ENCODE data around the gene KLK15. TPM values are rescaled to one million over a fixed set of nuclear protein-coding genes. Genes with fewer than 3 reads are reported as not detected.

Gene KLK15
- total RNA-seq, 4 donors from 2014 or later, result not detected

DNA sequence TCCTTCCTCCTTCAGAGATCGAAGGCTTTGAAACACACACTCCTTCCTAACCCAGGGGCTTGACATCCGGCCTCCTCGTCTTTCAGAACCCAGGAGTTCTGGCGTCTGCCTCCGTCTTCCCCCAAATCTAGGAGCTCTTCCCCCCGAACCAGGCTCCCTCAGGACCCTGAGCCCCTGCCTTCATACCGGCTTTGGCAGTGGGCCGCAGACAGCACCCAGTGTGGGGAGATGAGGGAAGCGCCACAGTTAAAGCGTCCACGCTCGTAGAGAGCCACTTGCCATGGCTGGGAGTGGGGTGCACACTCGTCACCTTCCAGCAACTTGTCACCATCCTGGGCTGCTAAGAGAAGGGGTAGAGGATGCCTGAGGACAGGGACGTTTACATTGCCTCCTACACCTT lies 5.9 kb downstream of the KLK15 start:
- H3K36me3 ChIP-seq, result no peaks in the 10 kb centered on the region
- no peak for DNase-seq (ENCODE audit: low spot score in 2 of 2)
- WGBS, 2 donors, result 73 to 81% methylated on average over 14 of the region's 14 CpGs
- H3K27me3 ChIP-seq, result peaks cover 0 to 16% of the 10 kb centered on the region in 2 donors
- TF ChIP-seq, protein P1, sequence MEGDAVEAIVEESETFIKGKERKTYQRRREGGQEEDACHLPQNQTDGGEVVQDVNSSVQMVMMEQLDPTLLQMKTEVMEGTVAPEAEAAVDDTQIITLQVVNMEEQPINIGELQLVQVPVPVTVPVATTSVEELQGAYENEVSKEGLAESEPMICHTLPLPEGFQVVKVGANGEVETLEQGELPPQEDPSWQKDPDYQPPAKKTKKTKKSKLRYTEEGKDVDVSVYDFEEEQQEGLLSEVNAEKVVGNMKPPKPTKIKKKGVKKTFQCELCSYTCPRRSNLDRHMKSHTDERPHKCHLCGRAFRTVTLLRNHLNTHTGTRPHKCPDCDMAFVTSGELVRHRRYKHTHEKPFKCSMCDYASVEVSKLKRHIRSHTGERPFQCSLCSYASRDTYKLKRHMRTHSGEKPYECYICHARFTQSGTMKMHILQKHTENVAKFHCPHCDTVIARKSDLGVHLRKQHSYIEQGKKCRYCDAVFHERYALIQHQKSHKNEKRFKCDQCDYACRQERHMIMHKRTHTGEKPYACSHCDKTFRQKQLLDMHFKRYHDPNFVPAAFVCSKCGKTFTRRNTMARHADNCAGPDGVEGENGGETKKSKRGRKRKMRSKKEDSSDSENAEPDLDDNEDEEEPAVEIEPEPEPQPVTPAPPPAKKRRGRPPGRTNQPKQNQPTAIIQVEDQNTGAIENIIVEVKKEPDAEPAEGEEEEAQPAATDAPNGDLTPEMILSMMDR (IDR thresholded peaks at IDR 0.05), result no peak
- TF ChIP-seq POLR2A (IDR thresholded peaks at IDR 0.05) (no peak), EP300 (IDR thresholded peaks at IDR 0.05) (no peak)
- H3K4me1 ChIP-seq, result no peaks in the 10 kb centered on the region
- no peak overlapping the region for H3K27ac ChIP-seq
- no peak overlapping the region for H3K4me3 ChIP-seq
- H3K9me3 ChIP-seq, result peaks cover 0 to 9% (median 0%) of the 10 kb centered on the region in 4 donors

DNA sequence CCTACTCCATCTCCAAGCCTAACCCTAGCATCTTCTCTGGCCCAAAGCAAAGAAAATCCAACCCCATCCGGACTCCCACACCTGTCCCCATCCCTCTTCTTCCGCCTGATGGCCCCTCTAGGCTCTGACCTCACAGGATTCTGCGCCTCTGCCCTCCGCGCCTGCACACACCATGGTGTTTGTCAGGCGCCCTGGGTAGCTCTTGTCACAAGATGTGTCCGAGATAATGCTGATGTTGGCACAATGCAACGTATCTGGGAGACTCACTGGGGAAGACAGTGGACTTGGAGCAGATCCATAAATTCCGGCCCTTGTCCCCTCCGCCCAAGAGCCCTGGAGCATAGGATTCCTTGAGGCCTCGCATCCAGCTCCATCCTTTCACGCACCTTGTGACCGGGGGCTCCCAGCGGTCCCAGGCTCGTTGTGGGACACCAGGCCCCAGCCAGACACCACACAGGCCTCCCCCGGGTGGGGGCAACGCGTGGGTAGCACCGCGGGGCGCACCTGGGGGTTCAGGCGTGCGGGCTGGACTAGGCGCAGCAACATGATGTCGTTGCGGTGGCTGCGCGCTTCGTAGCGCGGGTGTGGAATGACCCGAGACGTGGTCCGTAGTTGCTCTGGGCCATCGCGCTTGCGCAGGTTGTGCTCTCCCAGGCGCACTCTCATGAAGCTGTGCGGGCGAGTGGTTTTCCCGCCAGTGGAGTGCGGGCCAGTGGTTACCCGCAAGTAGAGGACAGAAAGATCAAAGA lies 6.7 kb downstream of the KLK15 start:
- no peak overlapping the region for H3K4me3 ChIP-seq
- TF ChIP-seq POLR2A (IDR thresholded peaks at IDR 0.05) (no peak), EP300 (IDR thresholded peaks at IDR 0.05) (no peak)
- TF ChIP-seq, protein P1 (IDR thresholded peaks at IDR 0.05), result no peak
- no peaks in the 10 kb centered on the region for H3K4me1 ChIP-seq
- peaks cover 0 to 24% of the 10 kb centered on the region in 2 donors for H3K27me3 ChIP-seq
- WGBS, 2 donors, result 70 to 85% methylated on average over 37 to 43 of the region's 43 CpGs
- H3K36me3 ChIP-seq, result no peaks in the 10 kb centered on the region
- DNase-seq (ENCODE audit: low spot score in 2 of 2), result no peak
- H3K9me3 ChIP-seq, result peaks cover 0 to 9% (median 0%) of the 10 kb centered on the region in 4 donors
- no peak overlapping the region for H3K27ac ChIP-seq

DNA sequence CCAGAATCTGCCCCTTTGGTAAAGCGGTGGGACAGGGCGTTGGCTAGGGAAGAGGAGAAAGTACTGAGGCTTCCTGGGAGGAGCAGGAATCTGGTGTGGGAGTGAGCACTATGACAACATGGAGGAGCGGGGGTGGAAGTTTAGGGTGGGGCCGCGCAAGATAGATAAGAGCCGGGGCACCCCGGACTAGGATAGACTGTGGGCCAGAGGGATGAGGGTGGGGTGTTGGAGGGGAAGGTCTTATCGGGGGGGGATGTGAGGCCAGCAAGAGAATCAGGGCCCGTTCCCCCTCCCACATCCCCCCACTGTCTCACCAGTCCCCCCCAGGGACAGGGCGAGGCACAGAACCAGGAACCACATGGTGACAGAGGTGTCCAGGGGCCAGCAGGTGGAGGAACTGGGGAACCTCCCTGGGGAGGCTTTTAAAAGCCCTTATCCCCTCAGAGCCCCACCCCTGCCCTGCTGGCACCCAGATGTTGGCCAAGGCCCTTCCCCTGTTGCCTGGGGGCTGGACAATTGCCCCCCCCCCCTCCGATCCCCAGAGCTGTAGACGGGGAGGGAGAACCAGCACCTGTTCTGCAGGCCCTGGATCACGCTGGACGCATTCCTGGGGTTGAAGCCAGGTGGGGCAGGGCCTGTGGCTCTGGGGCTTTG lies 9.9 kb downstream of the KLK15 start, which contains the start of gene KLK1:
Gene KLK1, minus strand, starts transcription at position 399 of the 654 bp plus-strand sequence. Its CDS starts 39 bp downstream, at position 360.
- WGBS, 2 donors, result 61 to 67% methylated on average over 12 to 14 of the region's 14 CpGs
- Histone ChIP-seq H3K27me3 (peaks cover 0 to 56% of the 10 kb centered on the region in 2 donors), H3K4me3 (no peak within 1 kb of the TSS), H3K27ac (no peak within 1 kb of the TSS), H3K4me1 (peaks cover 0 to 14% (median 2%) of the 10 kb centered on the region in 4 donors), H3K36me3 (no peaks in the 10 kb centered on the region), H3K9me3 (peaks cover 0 to 9% (median 0%) of the 10 kb centered on the region in 4 donors)
- no peak for DNase-seq (ENCODE audit: low spot score in 2 of 2)
- TF ChIP-seq EP300 (IDR thresholded peaks at IDR 0.05) (no peak), POLR2A (IDR thresholded peaks at IDR 0.05) (no peak)
- TF ChIP-seq, protein P1 (IDR thresholded peaks at IDR 0.05), result no peak

DNA sequence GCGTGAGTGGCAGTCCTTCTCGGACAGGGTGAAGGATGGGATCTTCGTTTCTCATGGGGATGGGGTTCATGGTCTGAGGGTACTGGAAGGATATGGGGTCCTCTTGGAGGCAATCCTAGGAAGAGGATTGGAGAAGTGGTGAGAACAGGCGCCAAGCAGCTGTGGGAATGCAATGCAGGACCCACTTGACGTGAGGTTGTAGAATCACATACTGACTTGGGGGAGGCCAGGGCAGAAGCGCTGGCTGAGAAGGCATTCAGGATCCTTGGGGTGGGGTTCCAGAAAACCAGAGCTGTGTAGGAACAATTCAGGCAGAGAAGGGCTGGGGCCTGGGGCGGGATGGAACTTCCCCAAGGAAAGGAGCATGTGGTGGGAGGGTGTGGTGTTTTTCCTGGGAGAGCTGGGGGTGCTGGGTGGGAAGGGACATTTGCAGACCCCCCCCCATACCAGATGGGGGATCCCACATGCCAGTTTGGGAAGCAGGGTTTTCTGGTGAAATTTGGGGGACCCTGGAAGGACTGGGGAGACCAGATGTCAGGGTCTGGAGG lies 10.6 kb downstream of the KLK15 start:
- no peak for DNase-seq (ENCODE audit: low spot score in 2 of 2)
- 68 to 75% methylated on average over 7 of the region's 7 CpGs for WGBS, 2 donors
- H3K9me3 ChIP-seq, result peaks cover 0 to 9% (median 0%) of the 10 kb centered on the region in 4 donors
- no peak overlapping the region for H3K4me3 ChIP-seq
- no peak for TF ChIP-seq POLR2A (IDR thresholded peaks at IDR 0.05)
- TF ChIP-seq EP300 (IDR thresholded peaks at IDR 0.05), result no peak
- TF ChIP-seq, protein P1 (IDR thresholded peaks at IDR 0.05), result no peak
- peaks cover 0 to 64% of the 10 kb centered on the region in 2 donors for H3K27me3 ChIP-seq
- no peaks in the 10 kb centered on the region for H3K36me3 ChIP-seq
- peaks cover 0 to 20% (median 2%) of the 10 kb centered on the region in 4 donors for H3K4me1 ChIP-seq
- no peak overlapping the region for H3K27ac ChIP-seq

Data from tibial nerve (tissue), 4 donors.